GM23248 (cell line): Measurements from ENCODE around the gene MAP1LC3B2.

Source experiments
- EZH2 ChIP-seq: fragments of 200-600 bp; sonication (generic); IDR thresholded peaks from 2 replicates; pipeline ENCODE4 v1.6.1; 2018; ENCODE audit warnings: antibody characterized with exemption, mild to moderate bottlenecking; ENCODE audit not compliant: insufficient read depth, poor library complexity, severe bottlenecking
- EZH2phosphoT487 ChIP-seq: fragments of 200-600 bp; sonication (generic); IDR thresholded peaks from 2 replicates; pipeline ENCODE4 v1.6.1; 2018; ENCODE audit warnings: antibody characterized with exemption, moderate library complexity, mild to moderate bottlenecking, low read depth; ENCODE audit not compliant: insufficient read depth

DNA sequence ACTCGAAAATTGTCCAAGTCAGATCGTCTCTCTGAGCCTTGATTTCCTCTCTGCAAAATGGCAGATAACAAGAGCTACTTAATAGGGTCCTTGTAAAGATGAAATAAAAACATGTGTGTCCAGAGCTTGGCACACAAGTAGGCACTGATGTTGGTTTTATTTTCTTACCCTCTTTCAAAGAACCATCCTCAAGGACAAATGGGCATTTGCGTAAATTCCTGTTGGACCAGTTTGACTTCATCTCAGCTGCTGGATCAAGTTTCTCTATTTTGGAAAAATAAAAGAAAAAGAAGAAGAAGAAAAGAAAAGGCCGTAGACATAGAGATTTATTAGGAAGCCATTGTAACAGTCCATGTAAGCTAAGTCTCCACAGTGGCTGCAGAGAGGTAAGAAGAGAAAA lies 47.2 kb downstream of the MAP1LC3B2 start:
- TF ChIP-seq EZH2phosphoT487: no peak
- TF ChIP-seq EZH2: no peak
